Keratinocyte (primary cell): ENCODE data around the gene LILRA1. TPM values are rescaled to one million over a fixed set of nuclear protein-coding genes. Genes with fewer than 3 reads are reported as not detected.

Experiments used
- DNase-seq: peaks from one replicate; pipeline ENCODE4 v3.0.0-alpha.2; 2011; ENCODE audit warnings: low read depth, missing footprints, low spot score
- FAIRE-seq: peaks from 2 replicates; lab custom pipeline; 2011; peaks lifted over from hg19 to GRCh38; lab: Jason Lieb, UNC
- H2AFZ ChIP-seq: 2 replicates; pipeline ENCODE4 v1.6.0; 2012; ENCODE audit warnings: low read length, control low read depth, inconsistent platforms; ENCODE audit not compliant: control insufficient read depth
- H3K27ac ChIP-seq: 2 replicates; pipeline ENCODE4 v1.5.1; 2011; ENCODE audit warnings: low read length; ENCODE audit not compliant: control insufficient read depth, insufficient read depth
- H3K27me3 ChIP-seq: 3 replicates; pipeline ENCODE4 v1.6.0; 2011; ENCODE audit warnings: low read length; ENCODE audit not compliant: control insufficient read depth, insufficient read depth; ENCODE audit errors: extremely low read depth
- H3K36me3 ChIP-seq, 2 experiments: 2 replicates in 1 of 2; 3 replicates in 1 of 2; pipeline ENCODE4 v1.5.1; 2011; ENCODE audit warnings: low read length in 2 of 2, mild to moderate bottlenecking in 1 of 2; ENCODE audit not compliant: control insufficient read depth in 2 of 2, insufficient read depth in 2 of 2; ENCODE audit errors: extremely low read depth in 1 of 2
- H3K4me1 ChIP-seq: 3 replicates; pipeline ENCODE4 v1.5.1; 2011; ENCODE audit warnings: low read length; ENCODE audit not compliant: control insufficient read depth, insufficient read depth; ENCODE audit errors: extremely low read depth
- H3K4me2 ChIP-seq: 3 replicates; pipeline ENCODE4 v1.6.0; 2011; ENCODE audit warnings: low read depth, low read length; ENCODE audit not compliant: control insufficient read depth, insufficient read depth; ENCODE audit errors: extremely low read depth
- H3K4me3 ChIP-seq, 3 experiments: fragments of 200-600 bp in 1 of 3; sonication (generic) in 1 of 3; 2 replicates in 2 of 3; 3 replicates in 1 of 3; pipeline ENCODE4 v1.5.1; 2011 to 2016; ENCODE audit warnings: low read length in 3 of 3, mild to moderate bottlenecking in 3 of 3, control low read depth in 2 of 3, inconsistent platforms in 1 of 3, low read depth in 1 of 3, mixed read lengths in 1 of 3, mixed run types in 1 of 3, moderate library complexity in 1 of 3; ENCODE audit not compliant: control insufficient read depth in 2 of 3, insufficient read depth in 2 of 3; ENCODE audit errors: extremely low read depth in 1 of 3
- H3K79me2 ChIP-seq: 2 replicates; pipeline ENCODE4 v1.6.0; 2012; ENCODE audit warnings: low read length; ENCODE audit not compliant: control insufficient read depth, insufficient read depth
- H3K9ac ChIP-seq: 3 replicates; pipeline ENCODE4 v1.6.0; 2011; ENCODE audit warnings: low read length; ENCODE audit not compliant: control insufficient read depth, insufficient read depth; ENCODE audit errors: extremely low read depth
- H3K9me1 ChIP-seq: 3 replicates; pipeline ENCODE4 v1.6.0; 2011; ENCODE audit warnings: low read length; ENCODE audit not compliant: control insufficient read depth, insufficient read depth; ENCODE audit errors: extremely low read depth
- H3K9me3 ChIP-seq: 2 replicates; pipeline ENCODE4 v1.5.1; 2012; ENCODE audit warnings: low read depth, low read length; ENCODE audit not compliant: control insufficient read depth
- H4K20me1 ChIP-seq: 3 replicates; pipeline ENCODE4 v1.6.0; 2011; ENCODE audit warnings: low read length; ENCODE audit not compliant: control insufficient read depth, insufficient read depth; ENCODE audit errors: extremely low read depth
- EZH2 ChIP-seq: IDR thresholded peaks from one replicate; pipeline ENCODE4 v1.6.1; 2012; ENCODE audit warnings: inconsistent platforms, mild to moderate bottlenecking, low read length, moderate library complexity
- dilution Hi-C: fragments of 300-500 bp; cut with MboI; formaldehyde crosslinking; loops from one replicate; pipeline ENCODE4 v1.7.0; 2020; ENCODE audit warnings: low sequenced_read_pairs; ENCODE audit not compliant: extremely low pct_ligation_motif_present
- polyA plus RNA-seq, 5 experiments: library from polyadenylated mRNA; depleted of rRNA in 3 of 5; stranded (reverse) in 3 of 5; stranded (forward) in 1 of 5; unstranded in 1 of 5; fragments of >200 nt; gene quantifications; 1 replicate in 1 of 5; 2 replicates in 3 of 5; 3 replicates in 1 of 5; pipeline versions ENCODE4 v1.2.1 to v1.2.3, GENCODE V29; 2011 to 2012; ENCODE audit warnings: missing spikeins in 2 of 5, low read depth in 1 of 5, low replicate concordance in 1 of 5
- TF ChIP-seq, protein P1 (sequence below), 3 experiments: IDR thresholded peaks in 1 of 3; conservative IDR thresholded peaks in 1 of 3; optimal IDR thresholded peaks in 1 of 3; 2 replicates in 2 of 3; 3 replicates in 1 of 3; pipeline versions ENCODE3 to v1.5.1; 2011; ENCODE audit warnings: low read length in 3 of 3, mild to moderate bottlenecking in 3 of 3, moderate library complexity in 2 of 3, control low read depth in 1 of 3, inconsistent platforms in 1 of 3; ENCODE audit not compliant: insufficient read depth in 2 of 3; ENCODE audit errors: extremely low read depth in 1 of 3

LILRA1 gene
- polyA plus RNA-seq, 1 donor (not counting 4 experiments of a cell fraction or from before 2014, with no cell fraction given): not detected

DNA sequence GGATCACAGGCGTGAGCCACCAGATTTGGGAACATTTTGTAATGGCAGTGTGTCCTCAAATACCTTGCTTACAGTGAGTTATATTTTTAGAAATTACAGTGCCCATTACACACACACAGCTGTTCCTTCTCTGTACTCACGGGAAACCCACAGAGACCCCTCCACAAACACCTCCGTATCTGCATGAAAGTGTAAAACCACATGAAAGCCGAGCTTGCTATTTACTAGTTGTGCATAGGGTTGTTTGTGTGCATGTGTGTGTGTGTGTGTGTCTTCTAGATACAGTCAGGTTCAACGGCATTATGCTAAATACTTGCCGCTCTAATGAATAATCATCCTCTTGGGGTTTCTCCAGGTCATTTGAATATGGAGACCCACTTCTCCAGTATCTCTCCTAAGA, 42.1 kb upstream of the LILRA1 start:
- dilution Hi-C loops: no loop called here
- Histone ChIP-seq H3K9me1 (no peaks in the 10 kb centered on the region), H3K4me2 (no peak overlapping the region), H3K4me1 (no peaks in the 10 kb centered on the region), H2AFZ (no peak overlapping the region), H3K79me2 (no peaks in the 10 kb centered on the region), H3K9ac (no peak overlapping the region), H3K4me3 (no peak overlapping the region), H3K27ac (no peak overlapping the region), H3K9me3 (peaks cover 17% of the 10 kb centered on the region), H4K20me1 (no peaks in the 10 kb centered on the region), H3K36me3 (no peaks in the 10 kb centered on the region), H3K27me3 (no peaks in the 10 kb centered on the region)
- TF ChIP-seq, protein P1, sequence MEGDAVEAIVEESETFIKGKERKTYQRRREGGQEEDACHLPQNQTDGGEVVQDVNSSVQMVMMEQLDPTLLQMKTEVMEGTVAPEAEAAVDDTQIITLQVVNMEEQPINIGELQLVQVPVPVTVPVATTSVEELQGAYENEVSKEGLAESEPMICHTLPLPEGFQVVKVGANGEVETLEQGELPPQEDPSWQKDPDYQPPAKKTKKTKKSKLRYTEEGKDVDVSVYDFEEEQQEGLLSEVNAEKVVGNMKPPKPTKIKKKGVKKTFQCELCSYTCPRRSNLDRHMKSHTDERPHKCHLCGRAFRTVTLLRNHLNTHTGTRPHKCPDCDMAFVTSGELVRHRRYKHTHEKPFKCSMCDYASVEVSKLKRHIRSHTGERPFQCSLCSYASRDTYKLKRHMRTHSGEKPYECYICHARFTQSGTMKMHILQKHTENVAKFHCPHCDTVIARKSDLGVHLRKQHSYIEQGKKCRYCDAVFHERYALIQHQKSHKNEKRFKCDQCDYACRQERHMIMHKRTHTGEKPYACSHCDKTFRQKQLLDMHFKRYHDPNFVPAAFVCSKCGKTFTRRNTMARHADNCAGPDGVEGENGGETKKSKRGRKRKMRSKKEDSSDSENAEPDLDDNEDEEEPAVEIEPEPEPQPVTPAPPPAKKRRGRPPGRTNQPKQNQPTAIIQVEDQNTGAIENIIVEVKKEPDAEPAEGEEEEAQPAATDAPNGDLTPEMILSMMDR (optimal IDR thresholded peaks at IDR 0.05 in 1 of 3, IDR thresholded peaks at IDR 0.05 in 1 of 3, conservative IDR thresholded peaks at IDR 0.05 in 1 of 3; ENCODE audit: extremely low read depth in 1 of 3, insufficient read depth in 2 of 3, low read length in 3 of 3): no peak
- no peak for TF ChIP-seq EZH2
- DNase-seq (no peak), FAIRE-seq (no peak)

DNA sequence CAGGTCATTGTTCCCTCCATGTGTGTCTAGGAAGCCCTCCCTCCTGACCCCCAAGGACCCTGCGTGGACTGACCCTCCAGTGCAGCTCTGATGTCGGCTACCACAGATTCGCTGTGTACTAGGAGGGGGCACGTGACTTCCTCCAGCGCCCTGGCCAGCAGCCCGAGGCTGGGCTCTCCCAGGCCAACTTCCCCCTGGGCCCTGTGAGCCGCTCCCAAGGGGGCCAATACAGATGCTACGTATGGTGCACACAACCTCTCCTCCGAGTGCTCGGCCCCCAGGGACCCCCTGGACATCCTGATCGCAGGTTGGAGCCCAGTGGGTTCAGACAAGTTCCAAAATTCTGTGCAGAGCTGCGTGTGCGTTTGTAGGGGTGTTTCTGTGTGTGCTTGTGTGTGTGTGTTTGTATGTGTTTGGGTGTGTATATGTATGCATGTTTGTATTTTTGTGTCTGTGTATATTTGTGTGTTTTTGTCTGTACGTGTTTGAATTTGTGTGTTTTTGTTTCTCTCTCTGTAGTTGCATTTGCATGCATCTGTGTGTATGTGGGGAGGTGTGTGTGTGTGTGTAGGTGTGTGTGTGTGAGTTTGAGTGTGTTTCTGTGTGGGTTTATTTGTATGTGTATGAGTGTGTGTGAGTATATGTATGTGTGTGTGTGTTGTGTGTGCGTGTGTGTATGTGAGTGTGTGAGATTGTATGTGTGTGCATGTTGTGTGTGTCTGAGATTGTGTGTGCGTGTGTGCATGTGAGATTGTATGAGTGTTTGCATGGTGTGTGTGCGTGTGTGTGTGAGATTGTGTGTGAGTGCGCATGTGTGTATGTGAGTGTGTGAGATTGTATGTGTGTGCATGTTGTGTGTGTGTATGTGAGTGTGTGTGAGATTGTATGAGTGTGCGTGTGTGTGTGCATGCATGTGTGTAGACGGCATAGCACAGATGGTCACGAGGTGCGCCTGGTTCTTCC, 41.2 kb upstream of the LILRA1 start:
- dilution Hi-C loops: no loop called here
- no peaks in the 10 kb centered on the region for H3K79me2 ChIP-seq

More for the DNA sequence above, 41.2 kb upstream of the LILRA1 start:
- Histone ChIP-seq H3K36me3 (no peaks in the 10 kb centered on the region), H3K9ac (no peak overlapping the region), H3K9me1 (no peaks in the 10 kb centered on the region), H4K20me1 (no peaks in the 10 kb centered on the region), H3K4me2 (no peak overlapping the region), H3K4me1 (no peaks in the 10 kb centered on the region), H2AFZ (no peak overlapping the region), H3K27ac (no peak overlapping the region), H3K9me3 (peaks cover 14% of the 10 kb centered on the region), H3K4me3 (no peak overlapping the region), H3K27me3 (no peaks in the 10 kb centered on the region)
- TF ChIP-seq, protein P1 (optimal IDR thresholded peaks at IDR 0.05 in 1 of 3, IDR thresholded peaks at IDR 0.05 in 1 of 3, conservative IDR thresholded peaks at IDR 0.05 in 1 of 3; ENCODE audit: extremely low read depth in 1 of 3, insufficient read depth in 2 of 3, low read length in 3 of 3): no peak
- no peak for TF ChIP-seq EZH2
- no peak for DNase-seq
- FAIRE-seq: no peak
